GM19025 (cell line): ENCODE results near the gene PLA2G4E.

Source experiments
- ATAC-seq: cut with Tn5 transposase; IDR thresholded peaks from one replicate; pipeline ENCODE4 v1.9.1; 2021; ENCODE audit warnings: mild to moderate bottlenecking, low read depth, moderate library complexity; ENCODE audit not compliant: unreplicated experiment

Gene PLA2G4E

DNA sequence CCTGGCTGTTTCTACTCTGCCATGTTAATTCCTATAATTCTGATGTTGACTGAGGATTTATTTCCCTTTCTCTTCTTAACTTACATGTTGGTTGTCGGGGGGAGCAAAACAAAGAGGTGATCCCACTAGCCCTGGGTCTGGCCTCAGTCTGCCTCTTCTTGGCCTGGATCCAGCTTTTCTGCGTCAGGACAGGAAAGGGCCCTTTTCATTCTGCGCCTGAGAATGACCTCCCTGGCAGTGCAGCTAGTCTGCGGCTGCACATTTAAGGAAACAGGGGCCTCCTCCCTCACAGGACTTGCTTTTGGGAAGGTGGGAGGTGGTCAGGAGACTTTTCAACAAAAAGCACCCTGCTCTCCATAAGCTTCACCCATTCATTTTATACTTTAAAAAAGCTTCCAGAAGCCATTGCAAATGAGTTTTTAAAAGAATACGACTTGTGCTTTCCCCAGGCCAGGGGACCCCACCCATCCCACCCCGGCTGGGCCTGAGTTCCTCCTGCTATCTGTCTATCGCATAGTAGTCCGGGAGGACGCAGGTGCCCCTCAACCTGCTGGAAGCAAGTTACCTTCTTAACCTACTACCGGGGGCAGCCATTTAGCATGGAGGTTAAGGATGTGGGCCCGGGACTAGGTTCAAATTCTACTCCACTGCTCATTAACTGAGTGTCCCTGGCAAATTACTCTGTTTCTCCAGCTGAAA lies 27.2 kb downstream of the PLA2G4E start:
- ATAC-seq: no peak

DNA sequence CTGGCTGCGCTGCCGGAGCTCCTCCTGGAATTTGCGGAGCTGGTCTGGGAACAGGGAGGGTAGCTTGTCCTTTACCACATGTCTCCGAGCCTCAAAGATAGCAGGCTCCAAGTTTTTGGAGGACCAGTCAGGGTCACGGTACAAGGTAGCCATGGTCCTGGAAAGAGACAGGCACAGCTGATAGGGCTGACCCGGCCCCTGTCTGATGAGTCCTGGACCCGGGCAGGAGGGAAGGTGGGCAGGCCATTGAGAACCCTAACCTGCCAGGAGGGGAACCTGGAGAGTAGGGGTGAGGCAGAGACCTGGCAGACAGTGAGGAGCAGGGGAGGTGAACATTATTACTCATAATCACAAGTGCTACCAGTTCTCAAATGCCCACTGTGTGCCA lies 28.0 kb downstream of the PLA2G4E start:
- ATAC-seq: no peak

DNA sequence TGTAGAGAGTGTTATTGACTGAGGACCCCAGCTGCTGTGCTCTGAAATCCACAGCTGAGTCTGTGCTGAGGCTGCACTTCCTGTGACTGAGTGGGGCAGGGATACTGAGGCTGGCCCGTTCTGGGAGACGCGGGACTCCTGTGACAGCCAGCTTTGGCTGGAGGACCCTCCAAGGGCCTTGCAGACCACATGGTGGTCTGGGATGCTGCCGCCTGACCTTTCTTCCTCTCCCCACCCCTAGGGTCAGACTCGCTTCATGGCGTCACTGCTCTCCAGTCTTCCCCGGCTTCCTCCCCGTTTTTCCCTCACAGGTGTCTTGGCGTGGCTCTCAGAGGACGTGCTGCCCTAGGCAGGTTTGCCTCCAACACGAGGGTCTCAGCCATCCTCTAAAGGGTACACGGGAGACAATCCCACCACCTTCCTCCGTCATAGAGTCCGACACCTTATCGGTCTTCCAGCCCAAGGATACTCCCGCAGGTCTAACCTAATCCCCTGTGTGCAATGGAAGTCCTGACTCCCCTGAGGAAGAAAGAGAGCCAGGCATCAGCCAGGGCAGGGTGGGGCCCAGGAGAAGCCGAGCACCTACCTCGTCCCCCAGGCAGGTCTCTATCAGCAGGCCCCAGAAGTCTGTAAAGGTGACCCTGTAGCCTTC lies 28.6 kb downstream of the PLA2G4E start:
- no peak for ATAC-seq

DNA sequence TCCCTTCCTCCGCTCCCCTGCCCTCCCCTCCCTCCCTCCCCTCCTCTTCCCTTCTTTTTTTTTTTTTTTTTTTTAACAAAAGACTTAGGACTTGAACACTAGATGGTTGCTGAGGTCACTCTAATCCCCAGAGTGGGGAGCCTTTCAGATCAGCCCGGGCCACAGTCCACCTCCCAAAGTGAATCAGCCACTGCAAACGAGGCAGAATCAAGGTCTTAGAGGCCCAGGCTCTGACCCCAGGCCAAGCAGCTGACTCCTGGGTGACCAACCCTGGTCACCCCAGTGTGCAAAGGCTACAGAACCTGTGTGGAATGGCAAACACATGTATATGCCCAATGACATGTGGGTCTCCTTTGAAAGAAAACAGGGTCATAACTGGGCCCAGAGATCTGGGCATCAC lies 30.2 kb downstream of the PLA2G4E start:
- no peak for ATAC-seq

DNA sequence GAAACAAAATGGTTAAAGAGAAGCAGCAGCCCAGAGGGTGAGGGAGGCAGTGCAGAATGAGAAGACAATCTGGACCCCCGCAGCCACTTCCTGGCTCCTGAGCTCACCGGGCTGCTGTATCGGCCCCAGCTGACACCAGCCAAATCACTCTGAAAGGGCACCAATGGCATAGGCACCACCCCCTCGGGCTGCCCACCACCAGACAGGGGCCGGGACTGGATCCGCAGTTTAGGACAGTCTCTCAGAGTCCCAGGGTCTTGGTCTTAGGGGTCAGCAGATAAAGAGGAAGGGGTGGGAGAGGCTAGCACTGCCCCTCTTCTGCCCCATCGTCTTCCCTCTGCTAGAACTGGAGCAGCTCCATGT lies 30.6 kb downstream of the PLA2G4E start:
- no peak for ATAC-seq

DNA sequence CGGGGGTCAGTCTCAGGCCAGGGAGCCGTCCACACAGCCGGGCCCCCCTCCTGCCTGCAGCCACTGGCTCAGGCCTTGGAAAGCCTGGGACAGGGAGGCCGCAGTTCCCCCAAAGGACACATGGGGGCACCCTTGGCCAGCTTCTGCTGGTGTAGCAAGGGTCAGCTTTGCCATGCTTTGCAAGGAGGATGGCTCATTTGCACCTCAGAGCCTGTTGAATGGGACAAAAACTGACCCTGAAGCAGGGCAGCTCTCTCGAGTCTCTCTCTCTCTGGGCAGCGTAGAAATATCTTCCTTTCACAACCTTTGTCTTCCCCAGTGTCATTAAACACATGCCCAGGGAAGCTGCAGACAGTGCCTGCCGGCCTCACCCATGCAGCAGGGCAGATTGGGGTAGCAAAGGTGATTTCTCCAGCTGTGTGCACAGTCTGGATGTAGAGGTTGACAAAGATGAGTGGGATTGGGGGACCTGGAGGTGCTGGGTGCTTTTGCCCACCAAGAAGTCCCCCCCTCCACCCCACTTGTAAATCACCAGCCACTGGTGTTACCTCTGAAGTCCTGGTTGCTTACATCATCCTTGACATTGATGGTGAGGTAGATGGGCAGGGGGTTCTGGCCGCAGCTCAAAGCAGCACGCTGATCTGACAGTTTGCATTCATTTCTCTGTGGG lies 31.1 kb downstream of the PLA2G4E start:
- ATAC-seq: no peak

DNA sequence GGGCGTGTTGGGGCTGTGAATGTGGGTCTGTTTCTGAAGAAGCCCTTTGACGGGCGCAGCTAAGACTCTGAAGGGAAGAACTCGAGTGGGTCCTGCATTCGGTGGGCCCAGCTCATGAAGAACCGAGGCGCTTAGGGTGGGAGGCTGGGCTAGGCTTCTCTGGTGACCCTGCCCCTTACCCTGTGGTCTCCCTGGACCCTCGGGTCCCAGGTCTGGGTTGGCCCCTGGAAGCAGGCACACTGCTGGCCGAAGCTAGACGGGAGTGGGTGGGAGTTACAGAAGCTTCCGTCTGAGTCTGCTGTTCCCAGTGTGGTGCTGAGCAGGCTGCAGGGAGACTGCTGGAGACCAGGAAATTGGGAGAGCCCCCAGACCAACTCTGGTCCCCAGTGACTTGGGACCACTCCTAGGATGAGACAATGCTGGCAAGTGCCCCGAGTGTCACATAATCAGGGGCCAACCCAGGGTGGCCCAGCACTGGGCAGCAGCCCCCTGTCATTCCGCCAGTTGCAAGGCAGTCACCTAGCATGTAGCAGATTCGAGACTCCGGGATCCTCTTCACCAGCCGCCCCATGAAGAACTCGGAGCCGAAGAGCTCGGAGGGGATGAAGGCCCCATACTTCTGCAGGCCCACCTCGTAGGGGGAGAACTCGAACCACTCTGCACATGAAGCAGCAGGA lies 31.8 kb downstream of the PLA2G4E start:
- ATAC-seq: no peak

DNA sequence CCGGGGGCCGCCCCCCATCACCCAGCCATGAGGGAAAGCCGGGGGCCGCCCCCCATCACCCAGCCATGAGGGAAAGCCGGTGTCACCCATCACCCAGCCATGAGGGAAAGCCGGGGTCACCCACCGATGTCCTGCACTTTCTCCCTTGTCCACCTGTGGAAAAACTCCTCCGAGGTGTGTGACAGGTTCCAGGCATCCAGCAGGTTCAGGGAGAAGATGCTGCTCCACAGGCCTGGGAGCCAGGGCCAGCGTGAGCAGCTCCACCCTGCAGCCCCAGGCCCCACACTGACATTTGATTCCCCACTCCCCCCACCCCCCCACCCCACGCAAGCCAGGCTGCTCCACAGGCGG lies 32.9 kb downstream of the PLA2G4E start:
- no peak for ATAC-seq

DNA sequence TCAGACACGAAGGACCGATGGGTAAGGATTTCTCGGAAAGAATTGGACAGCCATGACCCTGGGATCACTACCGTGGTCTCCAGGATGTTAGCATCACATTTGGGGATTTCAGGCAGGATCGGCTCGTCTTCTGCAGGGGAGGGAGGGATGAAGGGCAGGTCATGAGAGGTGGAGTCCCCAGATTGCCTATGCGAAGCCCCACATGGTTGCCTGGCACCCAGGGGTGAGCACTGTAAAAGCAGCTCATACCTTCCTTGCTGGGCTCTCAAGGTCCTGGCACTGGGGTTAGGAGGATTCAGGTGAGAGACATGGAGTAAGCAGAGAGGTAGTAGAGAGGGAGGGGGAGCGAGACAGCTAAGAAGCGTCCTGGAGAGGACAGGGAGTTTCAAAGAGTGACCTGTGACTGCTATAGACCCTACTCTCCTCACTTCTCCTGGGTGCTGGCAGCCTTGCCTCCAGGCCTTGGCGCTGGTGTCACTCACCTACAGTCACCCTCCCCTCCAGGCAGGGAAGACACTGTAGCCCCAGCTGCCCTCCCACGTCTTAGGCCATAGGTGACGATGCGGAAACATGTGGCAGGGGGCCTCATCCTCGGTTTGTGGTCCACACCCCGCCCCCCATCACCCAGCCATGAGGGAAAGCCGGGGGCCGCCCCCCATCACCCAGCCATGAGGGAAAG lies 33.5 kb downstream of the PLA2G4E start:
- no peak for ATAC-seq

DNA sequence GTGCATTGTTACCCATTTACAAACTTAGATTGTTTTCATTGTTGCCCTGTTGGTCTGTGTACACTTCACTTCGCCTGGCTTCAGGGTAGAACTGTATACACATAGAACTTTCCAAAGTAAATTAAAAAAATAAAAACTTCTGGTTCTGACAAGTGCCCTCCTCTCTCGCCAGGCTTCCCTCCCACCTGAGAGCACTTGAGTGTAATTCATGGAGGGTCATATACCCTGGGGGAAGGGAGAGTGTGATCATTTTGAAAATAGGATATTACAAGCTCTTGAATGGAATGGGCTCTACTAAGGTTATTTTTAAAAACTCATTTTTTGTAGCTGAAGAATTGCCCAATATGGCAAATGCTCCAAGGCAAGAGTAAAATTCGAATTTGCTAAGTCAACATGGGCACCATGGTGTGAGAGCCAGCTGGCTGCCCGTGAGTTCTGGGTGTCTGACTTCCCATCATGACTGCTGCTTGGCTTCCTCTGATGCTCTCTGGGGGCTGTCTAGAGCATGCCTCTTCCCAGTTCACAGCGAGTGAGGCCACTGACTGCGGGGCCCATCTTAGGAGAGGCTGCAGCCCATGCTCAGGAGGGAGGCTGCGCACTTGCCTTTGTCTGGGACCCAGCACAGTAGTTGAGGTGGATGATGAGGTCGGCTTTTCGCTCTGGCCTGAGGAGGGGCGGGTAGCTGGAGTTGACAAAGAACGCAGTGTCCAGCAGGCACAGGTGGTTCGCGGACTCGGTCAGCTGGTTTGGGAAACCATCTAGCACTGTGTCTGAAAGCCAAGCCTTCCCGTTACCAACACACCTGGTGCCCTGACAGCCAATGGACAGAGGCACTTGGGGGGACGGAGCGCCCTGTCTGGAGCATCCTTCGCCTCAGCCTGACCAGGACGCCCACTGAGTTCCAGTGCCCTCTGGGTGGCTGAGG lies 35.3 kb downstream of the PLA2G4E start:
- ATAC-seq: no peak

DNA sequence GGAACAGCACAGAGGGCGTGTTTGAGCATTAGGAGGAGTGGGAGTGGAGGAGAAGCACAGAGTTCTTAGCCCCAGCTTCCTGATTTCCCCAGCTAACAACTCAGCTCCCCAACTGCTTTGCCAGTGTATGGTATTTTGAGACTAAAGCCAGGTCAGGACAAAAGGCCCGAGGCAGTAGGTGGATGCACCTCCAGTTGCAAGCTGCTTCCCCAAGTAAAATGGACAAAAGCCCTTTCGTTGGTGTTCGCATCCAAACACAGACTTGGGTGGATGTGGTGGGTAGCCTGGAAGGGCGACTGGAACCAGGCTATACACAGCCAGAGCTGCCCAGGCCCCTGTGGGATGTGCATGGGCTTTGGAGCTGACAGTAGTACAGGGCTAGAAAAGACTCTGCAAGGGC lies 36.2 kb downstream of the PLA2G4E start:
- ATAC-seq: no peak

DNA sequence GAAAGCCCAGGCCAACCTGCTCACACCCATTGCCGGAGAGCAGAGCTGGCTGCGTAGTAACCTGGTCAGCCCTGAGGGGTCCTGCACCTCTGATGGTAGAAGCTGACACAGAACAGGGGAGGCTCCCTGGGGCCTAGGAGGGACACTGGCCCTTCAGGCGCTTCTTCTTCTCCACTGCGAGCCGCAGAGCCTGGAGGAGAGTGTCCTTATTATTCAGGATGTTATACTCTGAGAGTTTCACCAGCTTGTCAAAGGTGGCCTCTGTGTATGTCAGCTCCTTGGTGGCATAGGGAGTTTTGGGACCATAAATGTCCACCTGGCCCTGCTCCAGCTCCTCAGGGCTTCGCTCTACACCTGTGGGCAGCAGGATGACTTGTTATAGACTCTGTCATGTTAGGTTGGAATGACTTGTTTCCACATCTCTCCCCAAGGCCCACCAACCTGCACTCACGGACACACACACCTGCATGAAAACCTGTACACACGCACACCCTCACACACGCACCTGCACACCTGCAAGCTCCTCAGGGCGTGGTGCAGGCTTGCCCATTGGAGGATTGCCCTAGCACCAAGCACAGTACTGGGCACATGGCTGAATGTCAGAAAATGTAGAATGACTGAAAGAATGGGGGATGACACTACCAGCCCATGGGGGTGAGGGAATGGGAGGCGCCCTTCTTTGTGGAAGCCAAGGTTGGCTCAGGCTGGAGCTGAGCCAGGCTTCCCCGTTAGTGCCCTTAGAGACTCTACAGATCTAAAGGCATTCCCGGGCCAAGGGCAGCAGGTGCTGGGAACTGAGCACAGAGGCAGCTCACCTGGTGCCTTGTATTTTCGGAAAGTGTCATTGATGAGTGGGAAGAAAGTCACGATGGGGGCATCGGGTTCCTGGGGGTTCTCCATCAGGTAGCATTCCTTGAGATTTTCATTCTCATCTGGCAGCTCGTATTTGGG lies 36.9 kb downstream of the PLA2G4E start:
- no peak for ATAC-seq

DNA sequence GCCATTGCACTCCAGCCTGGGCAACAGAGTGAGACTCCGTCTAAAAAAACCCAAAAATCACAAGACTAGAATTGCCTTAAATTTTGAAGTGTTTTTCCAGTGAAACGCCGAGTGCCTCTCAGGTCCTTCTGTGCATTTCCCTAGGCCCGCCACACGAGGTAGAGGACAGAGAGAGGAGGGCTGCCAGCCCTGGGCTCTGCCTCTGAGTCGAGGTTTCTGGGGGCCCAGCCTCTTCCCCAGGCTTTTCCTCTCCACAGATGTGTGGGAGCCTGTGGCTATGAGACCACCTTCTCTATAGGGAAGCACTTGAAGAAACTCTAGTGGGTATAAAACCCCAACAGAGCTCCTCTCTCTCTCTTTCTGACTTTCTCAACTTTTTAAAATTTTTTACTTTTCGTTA lies 37.6 kb downstream of the PLA2G4E start:
- no peak for ATAC-seq

DNA sequence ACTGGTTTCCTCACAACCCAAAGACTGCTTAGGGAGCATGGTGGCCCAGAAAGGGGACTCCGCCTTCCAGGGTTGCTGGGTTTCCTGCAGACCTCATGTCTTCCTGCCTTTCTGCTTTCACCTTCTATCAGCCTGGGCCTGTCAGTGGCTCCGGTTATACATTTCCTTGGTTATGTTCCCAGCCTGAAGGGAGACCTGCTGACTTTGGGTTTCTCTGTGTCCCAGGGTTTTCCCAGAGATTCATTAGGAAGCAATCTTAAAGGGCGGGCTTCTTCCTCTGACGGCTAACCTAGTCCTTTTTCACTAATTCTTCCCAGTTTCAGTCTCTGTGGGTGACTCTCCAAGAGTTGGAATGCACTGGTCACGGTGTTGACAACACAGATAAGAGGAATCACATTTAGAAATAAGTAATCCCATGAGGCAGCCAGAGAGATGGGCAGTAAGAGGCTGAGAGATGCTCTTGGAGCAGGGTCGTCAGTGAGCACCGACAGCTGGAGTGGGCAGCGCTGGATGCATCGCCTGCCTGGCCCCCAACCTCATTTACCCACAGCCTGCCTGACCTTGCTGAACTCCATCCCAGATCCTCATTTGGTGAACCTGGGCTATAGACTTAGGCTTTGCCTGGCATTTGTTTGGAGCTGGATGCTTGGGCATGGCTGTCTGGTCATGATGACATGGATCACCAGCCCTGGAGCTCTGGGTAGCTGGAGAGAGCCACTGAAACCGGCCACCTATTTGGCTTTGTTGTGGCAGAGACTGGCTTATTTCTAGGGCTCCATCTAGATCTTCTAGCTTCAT lies 38.5 kb downstream of the PLA2G4E start:
- ATAC-seq: no peak

DNA sequence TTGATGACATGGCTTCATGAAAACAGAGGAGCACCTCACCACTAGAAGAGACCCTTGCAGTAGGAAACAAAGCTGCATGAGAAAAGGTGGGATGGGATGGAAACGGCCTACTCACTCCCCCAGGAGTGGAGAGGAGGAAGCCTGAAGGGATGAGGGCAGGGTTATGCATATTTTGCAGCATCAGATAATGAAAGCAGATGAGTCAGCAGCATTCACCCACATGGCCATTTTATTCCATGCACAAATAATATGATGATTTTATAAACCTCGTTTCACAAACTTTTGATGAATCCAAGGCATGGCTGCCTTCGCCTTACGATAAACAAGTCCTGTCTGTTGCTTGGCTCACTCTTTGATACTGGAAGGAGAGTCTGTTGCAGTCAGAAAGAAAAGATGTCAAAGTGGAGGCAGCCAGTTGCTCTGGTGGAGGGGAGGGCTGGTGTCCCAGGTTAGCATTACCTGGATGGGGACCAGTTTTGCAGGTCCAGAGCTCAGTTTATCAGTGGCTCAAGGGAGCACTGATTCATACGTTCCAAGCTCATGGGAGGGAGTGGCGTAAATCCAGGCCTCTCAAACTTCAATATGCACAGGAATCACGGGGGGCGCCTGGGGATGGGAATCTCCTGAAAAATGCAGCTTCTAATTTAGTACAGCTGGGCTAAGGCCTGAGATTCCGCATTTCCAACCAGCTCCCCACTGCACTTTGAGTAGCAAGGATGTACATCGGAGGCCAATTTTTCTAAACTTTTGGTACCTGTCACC lies 39.3 kb downstream of the PLA2G4E start:
- no peak for ATAC-seq

DNA sequence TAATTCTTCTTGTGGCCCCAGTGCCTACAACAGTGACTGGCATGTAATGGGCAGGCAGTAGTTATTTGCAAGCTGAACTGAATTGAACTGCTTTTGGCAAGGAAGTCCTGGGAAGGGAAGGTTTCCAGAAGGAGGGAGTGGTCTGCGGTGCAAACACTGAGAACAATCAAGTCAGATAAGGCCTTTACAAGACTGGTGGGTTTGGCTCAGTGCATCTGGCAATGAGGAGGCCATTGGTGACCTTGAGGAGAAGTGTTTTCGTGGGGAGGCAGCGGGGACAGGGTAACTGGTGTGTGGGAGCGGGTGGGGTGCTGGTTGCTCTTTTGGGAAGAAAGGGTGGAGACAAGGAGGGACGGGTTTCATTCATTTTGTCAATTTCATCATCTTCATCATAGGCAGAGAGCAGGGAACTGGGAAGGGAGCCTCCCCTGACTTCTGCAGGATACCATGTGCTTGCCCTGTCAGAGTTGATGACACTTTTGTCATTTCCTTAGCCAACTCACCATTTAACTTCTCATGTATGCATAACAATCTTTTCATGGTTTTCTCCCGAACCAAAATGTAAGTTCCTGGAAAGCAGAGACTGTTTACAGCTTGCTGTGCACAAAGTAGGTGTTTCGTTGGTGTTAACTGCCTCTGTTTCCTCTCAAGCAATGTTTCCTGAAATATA lies 40.1 kb downstream of the PLA2G4E start:
- ATAC-seq: no peak
